ENCODE data around the gene MYO19.
A peak's percentile ranks its signal among the peaks of the same experiment; 100 is the strongest.

Gene MYO19, protein sequence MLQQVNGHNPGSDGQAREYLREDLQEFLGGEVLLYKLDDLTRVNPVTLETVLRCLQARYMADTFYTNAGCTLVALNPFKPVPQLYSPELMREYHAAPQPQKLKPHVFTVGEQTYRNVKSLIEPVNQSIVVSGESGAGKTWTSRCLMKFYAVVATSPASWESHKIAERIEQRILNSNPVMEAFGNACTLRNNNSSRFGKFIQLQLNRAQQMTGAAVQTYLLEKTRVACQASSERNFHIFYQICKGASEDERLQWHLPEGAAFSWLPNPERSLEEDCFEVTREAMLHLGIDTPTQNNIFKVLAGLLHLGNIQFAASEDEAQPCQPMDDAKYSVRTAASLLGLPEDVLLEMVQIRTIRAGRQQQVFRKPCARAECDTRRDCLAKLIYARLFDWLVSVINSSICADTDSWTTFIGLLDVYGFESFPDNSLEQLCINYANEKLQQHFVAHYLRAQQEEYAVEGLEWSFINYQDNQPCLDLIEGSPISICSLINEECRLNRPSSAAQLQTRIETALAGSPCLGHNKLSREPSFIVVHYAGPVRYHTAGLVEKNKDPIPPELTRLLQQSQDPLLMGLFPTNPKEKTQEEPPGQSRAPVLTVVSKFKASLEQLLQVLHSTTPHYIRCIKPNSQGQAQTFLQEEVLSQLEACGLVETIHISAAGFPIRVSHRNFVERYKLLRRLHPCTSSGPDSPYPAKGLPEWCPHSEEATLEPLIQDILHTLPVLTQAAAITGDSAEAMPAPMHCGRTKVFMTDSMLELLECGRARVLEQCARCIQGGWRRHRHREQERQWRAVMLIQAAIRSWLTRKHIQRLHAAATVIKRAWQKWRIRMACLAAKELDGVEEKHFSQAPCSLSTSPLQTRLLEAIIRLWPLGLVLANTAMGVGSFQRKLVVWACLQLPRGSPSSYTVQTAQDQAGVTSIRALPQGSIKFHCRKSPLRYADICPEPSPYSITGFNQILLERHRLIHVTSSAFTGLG

DNA sequence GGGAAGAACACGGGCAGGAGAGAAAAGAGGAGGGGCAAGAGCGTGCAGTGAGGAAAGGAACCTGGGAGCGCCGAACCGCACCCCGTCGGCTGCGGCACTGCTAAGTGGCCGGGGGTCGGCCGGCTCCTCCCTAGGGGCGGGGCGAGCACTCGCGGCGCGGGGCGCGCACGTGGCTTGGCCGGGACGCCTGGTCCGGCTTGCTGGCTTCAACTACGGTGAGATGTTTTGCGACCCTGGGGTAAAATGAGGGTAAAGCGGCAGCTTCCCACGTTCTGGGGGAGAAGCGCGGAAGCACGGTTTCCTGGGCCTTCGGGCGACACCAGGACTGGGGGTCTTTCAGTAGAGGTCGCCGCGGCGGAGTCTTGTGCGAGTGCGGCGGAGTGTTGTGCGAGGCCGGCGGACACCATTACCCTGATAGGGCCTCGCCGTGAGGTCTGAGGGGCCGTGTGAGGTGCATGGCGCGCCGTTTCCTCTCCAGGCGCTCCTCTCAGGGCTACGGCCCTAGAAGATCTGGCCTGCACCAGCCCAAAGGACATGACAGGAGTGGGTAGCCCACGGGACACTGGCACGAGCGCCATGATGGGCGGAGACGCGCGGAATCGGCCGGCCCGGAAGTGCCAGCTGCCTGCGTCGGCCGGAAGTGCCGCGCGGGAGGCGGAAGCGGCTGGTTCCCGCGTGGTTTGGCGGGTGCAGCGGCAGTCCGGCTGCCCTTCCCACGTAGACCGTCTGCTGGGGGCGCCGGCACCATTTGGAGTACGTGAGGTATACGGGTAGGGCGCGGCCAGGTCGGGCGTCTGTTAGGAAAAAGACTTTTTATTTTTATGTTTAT, at the start of gene MYO19, which contains the start of gene PIGW:
TSS of gene MYO19 (minus strand) at position 29 of the 829 bp plus-strand sequence. CDS start 2,330 bp downstream, outside the sequence.
TSS of gene PIGW (plus strand) at position 148 of the 829 bp plus-strand sequence. CDS start 2,115 bp downstream, outside the sequence.
- H3K9me3 ChIP-seq (ENCODE audit: control insufficient read depth, insufficient read depth, low read length), result no peaks in the 10 kb centered on the region
- peak within 1 kb of the TSS; percentile 97 for H3K4me3 ChIP-seq (ENCODE audit: low read length)
- H3K36me3 ChIP-seq (ENCODE audit: control insufficient read depth, low read length), result peaks cover 75% of the 10 kb centered on the region
- H4K20me1 ChIP-seq (ENCODE audit: control insufficient read depth, insufficient read depth, low read depth, low read length), result no peaks in the 10 kb centered on the region
- no peaks in the 10 kb centered on the region for H3K27me3 ChIP-seq (ENCODE audit: control insufficient read depth, low read length)
- H3K4me2 ChIP-seq (ENCODE audit: low read length), result peak within 1 kb of the TSS; percentile 89
- H3F3A ChIP-seq (ENCODE audit: control insufficient read depth, insufficient read depth), result peaks cover 27% of the 10 kb centered on the region
- H3K9me2 ChIP-seq (replicated peaks; ENCODE audit: control insufficient read depth, low read length), result no peaks in the 10 kb centered on the region
- peaks cover 65% of the 10 kb centered on the region for H3K79me2 ChIP-seq (ENCODE audit: control insufficient read depth, low read length)
- H3K27ac ChIP-seq (ENCODE audit: low read depth, low read length), result peak within 1 kb of the TSS; percentile 80
- peaks cover 37% of the 10 kb centered on the region for H3K4me1 ChIP-seq (ENCODE audit: control insufficient read depth, low read length)
- no peak for TF ChIP-seq EZH2phosphoT487 (IDR thresholded peaks at IDR 0.05; ENCODE audit: borderline replicate concordance, low read length)
- TF ChIP-seq, protein P1, sequence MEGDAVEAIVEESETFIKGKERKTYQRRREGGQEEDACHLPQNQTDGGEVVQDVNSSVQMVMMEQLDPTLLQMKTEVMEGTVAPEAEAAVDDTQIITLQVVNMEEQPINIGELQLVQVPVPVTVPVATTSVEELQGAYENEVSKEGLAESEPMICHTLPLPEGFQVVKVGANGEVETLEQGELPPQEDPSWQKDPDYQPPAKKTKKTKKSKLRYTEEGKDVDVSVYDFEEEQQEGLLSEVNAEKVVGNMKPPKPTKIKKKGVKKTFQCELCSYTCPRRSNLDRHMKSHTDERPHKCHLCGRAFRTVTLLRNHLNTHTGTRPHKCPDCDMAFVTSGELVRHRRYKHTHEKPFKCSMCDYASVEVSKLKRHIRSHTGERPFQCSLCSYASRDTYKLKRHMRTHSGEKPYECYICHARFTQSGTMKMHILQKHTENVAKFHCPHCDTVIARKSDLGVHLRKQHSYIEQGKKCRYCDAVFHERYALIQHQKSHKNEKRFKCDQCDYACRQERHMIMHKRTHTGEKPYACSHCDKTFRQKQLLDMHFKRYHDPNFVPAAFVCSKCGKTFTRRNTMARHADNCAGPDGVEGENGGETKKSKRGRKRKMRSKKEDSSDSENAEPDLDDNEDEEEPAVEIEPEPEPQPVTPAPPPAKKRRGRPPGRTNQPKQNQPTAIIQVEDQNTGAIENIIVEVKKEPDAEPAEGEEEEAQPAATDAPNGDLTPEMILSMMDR (IDR thresholded peaks at IDR 0.05; ENCODE audit: low read depth, low read length, poor library complexity, severe bottlenecking), result no peak

DNA sequence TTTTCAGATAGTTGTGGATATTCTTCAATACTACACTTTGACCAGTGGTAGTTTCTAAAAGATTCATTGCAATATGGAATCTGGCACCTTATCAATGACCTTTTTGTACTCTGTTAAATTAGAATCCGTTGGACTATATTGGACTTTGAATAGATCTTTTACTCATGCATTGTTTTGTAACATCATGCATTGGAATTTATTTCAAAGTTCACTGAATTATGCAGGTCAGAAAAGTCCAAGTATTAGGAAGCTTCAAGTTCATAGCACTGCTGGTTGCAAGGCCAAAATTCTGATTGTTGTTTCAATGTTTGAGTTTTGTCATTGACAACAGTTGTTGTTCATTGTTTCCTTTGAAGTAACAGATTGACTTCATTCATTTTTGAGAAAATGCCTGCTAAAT, 49.1 kb upstream of the MYO19 start:
- Histone ChIP-seq H3K9me3 (ENCODE audit: control insufficient read depth, insufficient read depth, low read length) (no peaks in the 10 kb centered on the region), H3K27ac (ENCODE audit: low read depth, low read length) (no peak overlapping the region), H3K4me2 (ENCODE audit: low read length) (no peak overlapping the region), H3K4me3 (ENCODE audit: low read length) (no peak overlapping the region), H3K36me3 (ENCODE audit: control insufficient read depth, low read length) (peaks cover 87% of the 10 kb centered on the region), H4K20me1 (ENCODE audit: control insufficient read depth, insufficient read depth, low read depth, low read length) (peaks cover 7% of the 10 kb centered on the region; the same call in 1 of the 2 replicates), H3K9me2 (replicated peaks; ENCODE audit: control insufficient read depth, low read length) (no peaks in the 10 kb centered on the region), H3K4me1 (ENCODE audit: control insufficient read depth, low read length) (peaks cover 5% of the 10 kb centered on the region), H3K27me3 (ENCODE audit: control insufficient read depth, low read length) (no peaks in the 10 kb centered on the region), H3F3A (ENCODE audit: control insufficient read depth, insufficient read depth) (peaks cover 20% of the 10 kb centered on the region), H3K79me2 (ENCODE audit: control insufficient read depth, low read length) (peaks cover 20% of the 10 kb centered on the region)
- TF ChIP-seq, protein P1 (IDR thresholded peaks at IDR 0.05; ENCODE audit: low read depth, low read length, poor library complexity, severe bottlenecking), result no peak
- TF ChIP-seq EZH2phosphoT487 (IDR thresholded peaks at IDR 0.05; ENCODE audit: borderline replicate concordance, low read length), result no peak

DNA sequence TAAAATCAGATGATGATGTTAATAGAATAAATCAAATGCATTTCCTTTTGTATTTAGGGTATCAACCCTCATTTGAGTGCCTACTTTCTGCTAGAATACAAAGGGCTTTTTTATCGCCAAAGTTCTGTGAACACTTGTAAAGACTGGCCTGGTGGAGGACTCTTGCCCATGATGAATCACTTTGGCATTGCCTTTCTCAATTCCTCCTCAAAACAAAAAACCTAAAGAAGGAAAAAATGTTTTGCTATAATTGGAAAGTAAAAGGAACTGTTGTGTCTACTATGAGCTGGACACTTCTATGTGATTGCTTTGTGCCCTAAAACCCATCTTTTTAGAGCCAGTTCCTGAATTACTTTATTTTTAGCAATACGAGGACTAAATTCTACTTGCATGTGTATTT, 44.0 kb upstream of the MYO19 start:
- Histone ChIP-seq H3K9me3 (ENCODE audit: control insufficient read depth, insufficient read depth, low read length) (no peaks in the 10 kb centered on the region), H4K20me1 (ENCODE audit: control insufficient read depth, insufficient read depth, low read depth, low read length) (peaks cover 6% of the 10 kb centered on the region), H3K4me1 (ENCODE audit: control insufficient read depth, low read length) (peaks cover 4% of the 10 kb centered on the region; the same call in 1 of the 2 replicates), H3K4me2 (ENCODE audit: low read length) (no peak overlapping the region), H3K79me2 (ENCODE audit: control insufficient read depth, low read length) (peaks cover 52% of the 10 kb centered on the region), H3K9me2 (replicated peaks; ENCODE audit: control insufficient read depth, low read length) (no peaks in the 10 kb centered on the region), H3K4me3 (ENCODE audit: low read length) (no peak overlapping the region), H3F3A (ENCODE audit: control insufficient read depth, insufficient read depth) (no peaks in the 10 kb centered on the region; the same call in 1 of the 2 replicates), H3K27ac (ENCODE audit: low read depth, low read length) (no peak overlapping the region), H3K27me3 (ENCODE audit: control insufficient read depth, low read length) (no peaks in the 10 kb centered on the region), H3K36me3 (ENCODE audit: control insufficient read depth, low read length) (peaks cover 83% of the 10 kb centered on the region)
- no peak for TF ChIP-seq EZH2phosphoT487 (IDR thresholded peaks at IDR 0.05; ENCODE audit: borderline replicate concordance, low read length)
- TF ChIP-seq, protein P1 (IDR thresholded peaks at IDR 0.05; ENCODE audit: low read depth, low read length, poor library complexity, severe bottlenecking), result no peak
